ENCODE measurements around the gene HESX1. TPM values are rescaled to one million over a fixed set of nuclear protein-coding genes. Genes with fewer than 3 reads are reported as not detected.

The HESX1 gene
- polyA plus RNA-seq, 1 donor from 2014 or later = 4.8 TPM

DNA sequence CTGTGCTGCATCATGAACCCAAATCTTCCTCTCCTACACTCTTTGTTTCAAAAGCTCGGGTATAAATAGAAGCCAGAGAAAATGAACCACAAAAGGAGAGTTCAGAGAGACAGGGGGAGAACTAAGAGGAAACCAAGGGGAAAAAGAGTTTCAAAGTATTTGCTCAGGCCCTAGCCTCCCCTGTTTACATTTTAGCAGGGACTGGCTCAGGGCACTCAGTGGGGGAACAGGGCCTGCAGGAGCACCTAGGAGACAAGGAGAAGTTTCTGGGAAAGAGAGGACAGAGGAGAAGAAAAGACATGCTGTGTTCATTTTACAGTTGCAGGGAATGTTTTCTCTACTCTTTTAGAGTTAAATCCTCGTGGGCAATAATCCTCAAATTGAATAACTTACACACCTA lies 26.1 kb downstream of the HESX1 start:
- Histone ChIP-seq H3K4me2 (ENCODE audit: low read length) (no peak overlapping the region), H3F3A (ENCODE audit: insufficient read depth, low read length, poor library complexity, severe bottlenecking) (no peaks in the 10 kb centered on the region), H3K4me3 (ENCODE audit: low read length) (no peak overlapping the region), H2AFZ (ENCODE audit: low read depth, low read length) (no peak overlapping the region), H4K20me1 (ENCODE audit: insufficient read depth) (no peaks in the 10 kb centered on the region), H3K79me2 (replicated peaks; ENCODE audit: insufficient read depth, low read length) (no peaks in the 10 kb centered on the region), H3K27ac (ENCODE audit: low read length) (no peak overlapping the region), H3K27me3 (ENCODE audit: insufficient read depth, low read depth, low read length) (no peaks in the 10 kb centered on the region), H3K9me2 (ENCODE audit: insufficient read depth, low read length) (no peaks in the 10 kb centered on the region), H3K36me3 (ENCODE audit: insufficient read depth, low read length) (no peaks in the 10 kb centered on the region), H3K9ac (ENCODE audit: low read length) (no peak overlapping the region), H3K9me3 (ENCODE audit: low read length) (no peaks in the 10 kb centered on the region)
- no peak for TF ChIP-seq EP300 (conservative IDR thresholded peaks at IDR 0.05; ENCODE audit: poor library complexity, severe bottlenecking)
- TF ChIP-seq EZH2 (IDR thresholded peaks at IDR 0.05; ENCODE audit: borderline replicate concordance, insufficient read depth, low read length, poor library complexity, severe bottlenecking) = no peak
- no peak for TF ChIP-seq TAF1 (IDR thresholded peaks at IDR 0.05; ENCODE audit: low read depth)
- TF ChIP-seq POLR2AphosphoS5 (IDR thresholded peaks at IDR 0.05) = no peak
- no peak for TF ChIP-seq RAD21 (conservative IDR thresholded peaks at IDR 0.05)
- TF ChIP-seq MXI1 (conservative IDR thresholded peaks at IDR 0.05; ENCODE audit: poor library complexity, severe bottlenecking) = no peak
- TF ChIP-seq, protein P1, sequence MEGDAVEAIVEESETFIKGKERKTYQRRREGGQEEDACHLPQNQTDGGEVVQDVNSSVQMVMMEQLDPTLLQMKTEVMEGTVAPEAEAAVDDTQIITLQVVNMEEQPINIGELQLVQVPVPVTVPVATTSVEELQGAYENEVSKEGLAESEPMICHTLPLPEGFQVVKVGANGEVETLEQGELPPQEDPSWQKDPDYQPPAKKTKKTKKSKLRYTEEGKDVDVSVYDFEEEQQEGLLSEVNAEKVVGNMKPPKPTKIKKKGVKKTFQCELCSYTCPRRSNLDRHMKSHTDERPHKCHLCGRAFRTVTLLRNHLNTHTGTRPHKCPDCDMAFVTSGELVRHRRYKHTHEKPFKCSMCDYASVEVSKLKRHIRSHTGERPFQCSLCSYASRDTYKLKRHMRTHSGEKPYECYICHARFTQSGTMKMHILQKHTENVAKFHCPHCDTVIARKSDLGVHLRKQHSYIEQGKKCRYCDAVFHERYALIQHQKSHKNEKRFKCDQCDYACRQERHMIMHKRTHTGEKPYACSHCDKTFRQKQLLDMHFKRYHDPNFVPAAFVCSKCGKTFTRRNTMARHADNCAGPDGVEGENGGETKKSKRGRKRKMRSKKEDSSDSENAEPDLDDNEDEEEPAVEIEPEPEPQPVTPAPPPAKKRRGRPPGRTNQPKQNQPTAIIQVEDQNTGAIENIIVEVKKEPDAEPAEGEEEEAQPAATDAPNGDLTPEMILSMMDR (IDR thresholded peaks at IDR 0.05; ENCODE audit: poor library complexity, severe bottlenecking) = no peak
- no peak for TF ChIP-seq SMC3 (conservative IDR thresholded peaks at IDR 0.05; ENCODE audit: poor library complexity)
- TF ChIP-seq, protein P2, sequence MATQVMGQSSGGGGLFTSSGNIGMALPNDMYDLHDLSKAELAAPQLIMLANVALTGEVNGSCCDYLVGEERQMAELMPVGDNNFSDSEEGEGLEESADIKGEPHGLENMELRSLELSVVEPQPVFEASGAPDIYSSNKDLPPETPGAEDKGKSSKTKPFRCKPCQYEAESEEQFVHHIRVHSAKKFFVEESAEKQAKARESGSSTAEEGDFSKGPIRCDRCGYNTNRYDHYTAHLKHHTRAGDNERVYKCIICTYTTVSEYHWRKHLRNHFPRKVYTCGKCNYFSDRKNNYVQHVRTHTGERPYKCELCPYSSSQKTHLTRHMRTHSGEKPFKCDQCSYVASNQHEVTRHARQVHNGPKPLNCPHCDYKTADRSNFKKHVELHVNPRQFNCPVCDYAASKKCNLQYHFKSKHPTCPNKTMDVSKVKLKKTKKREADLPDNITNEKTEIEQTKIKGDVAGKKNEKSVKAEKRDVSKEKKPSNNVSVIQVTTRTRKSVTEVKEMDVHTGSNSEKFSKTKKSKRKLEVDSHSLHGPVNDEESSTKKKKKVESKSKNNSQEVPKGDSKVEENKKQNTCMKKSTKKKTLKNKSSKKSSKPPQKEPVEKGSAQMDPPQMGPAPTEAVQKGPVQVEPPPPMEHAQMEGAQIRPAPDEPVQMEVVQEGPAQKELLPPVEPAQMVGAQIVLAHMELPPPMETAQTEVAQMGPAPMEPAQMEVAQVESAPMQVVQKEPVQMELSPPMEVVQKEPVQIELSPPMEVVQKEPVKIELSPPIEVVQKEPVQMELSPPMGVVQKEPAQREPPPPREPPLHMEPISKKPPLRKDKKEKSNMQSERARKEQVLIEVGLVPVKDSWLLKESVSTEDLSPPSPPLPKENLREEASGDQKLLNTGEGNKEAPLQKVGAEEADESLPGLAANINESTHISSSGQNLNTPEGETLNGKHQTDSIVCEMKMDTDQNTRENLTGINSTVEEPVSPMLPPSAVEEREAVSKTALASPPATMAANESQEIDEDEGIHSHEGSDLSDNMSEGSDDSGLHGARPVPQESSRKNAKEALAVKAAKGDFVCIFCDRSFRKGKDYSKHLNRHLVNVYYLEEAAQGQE (IDR thresholded peaks at IDR 0.05; ENCODE audit: borderline replicate concordance) = no peak

DNA sequence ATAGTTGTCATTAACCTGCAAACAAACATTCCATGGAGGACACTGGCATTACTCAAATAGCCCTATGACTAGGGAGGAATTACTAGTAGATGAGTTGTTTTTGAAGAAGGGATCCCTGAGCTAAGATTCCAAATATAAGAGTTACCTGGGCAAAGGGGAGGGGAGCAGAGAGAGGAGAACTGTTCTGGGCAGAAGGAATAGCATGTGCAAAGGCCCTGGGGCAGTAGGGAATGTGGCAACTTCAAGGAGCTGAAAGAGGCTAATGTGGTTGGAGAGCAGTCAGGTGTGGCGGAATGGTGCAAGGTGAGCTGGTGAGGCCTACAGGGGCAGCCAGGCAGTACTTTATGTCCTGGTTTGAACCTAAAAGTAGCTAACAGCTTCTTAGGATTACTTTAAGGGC lies 28.8 kb downstream of the HESX1 start:
- H3K36me3 ChIP-seq (ENCODE audit: insufficient read depth, low read length) = no peaks in the 10 kb centered on the region
- H3K4me3 ChIP-seq (ENCODE audit: low read length) = no peak overlapping the region
- no peaks in the 10 kb centered on the region for H3F3A ChIP-seq (ENCODE audit: insufficient read depth, low read length, poor library complexity, severe bottlenecking)
- no peak overlapping the region for H3K4me2 ChIP-seq (ENCODE audit: low read length)
- TF ChIP-seq RAD21 (conservative IDR thresholded peaks at IDR 0.05) = no peak
- no peak for TF ChIP-seq MXI1 (conservative IDR thresholded peaks at IDR 0.05; ENCODE audit: poor library complexity, severe bottlenecking)
- TF ChIP-seq, protein P2 (IDR thresholded peaks at IDR 0.05; ENCODE audit: borderline replicate concordance) = no peak
- TF ChIP-seq TAF1 (IDR thresholded peaks at IDR 0.05; ENCODE audit: low read depth) = no peak
- TF ChIP-seq, protein P1 (IDR thresholded peaks at IDR 0.05; ENCODE audit: poor library complexity, severe bottlenecking) = no peak
- TF ChIP-seq EZH2 (IDR thresholded peaks at IDR 0.05; ENCODE audit: borderline replicate concordance, insufficient read depth, low read length, poor library complexity, severe bottlenecking) = no peak
- no peak for TF ChIP-seq POLR2AphosphoS5 (IDR thresholded peaks at IDR 0.05)
- no peak for TF ChIP-seq EP300 (conservative IDR thresholded peaks at IDR 0.05; ENCODE audit: poor library complexity, severe bottlenecking)
- TF ChIP-seq SMC3 (conservative IDR thresholded peaks at IDR 0.05; ENCODE audit: poor library complexity) = no peak
- H3K27me3 ChIP-seq (ENCODE audit: insufficient read depth, low read depth, low read length) = no peaks in the 10 kb centered on the region
- H3K27ac ChIP-seq (ENCODE audit: low read length) = no peak overlapping the region
- H2AFZ ChIP-seq (ENCODE audit: low read depth, low read length) = no peak overlapping the region
- H4K20me1 ChIP-seq (ENCODE audit: insufficient read depth) = no peaks in the 10 kb centered on the region
- H3K9ac ChIP-seq (ENCODE audit: low read length) = no peak overlapping the region
- no peaks in the 10 kb centered on the region for H3K79me2 ChIP-seq (replicated peaks; ENCODE audit: insufficient read depth, low read length)
- H3K9me3 ChIP-seq (ENCODE audit: low read length) = no peaks in the 10 kb centered on the region
- no peaks in the 10 kb centered on the region for H3K9me2 ChIP-seq (ENCODE audit: insufficient read depth, low read length)
